AG09319 (cell line): ENCODE results near the gene SSNA1.

Experiments used
- DNase-seq: peaks from one replicate; pipeline ENCODE4 v3.0.0-alpha.2; 2010; ENCODE audit warnings: low read depth; ENCODE audit errors: extremely low read depth
- TF ChIP-seq, protein P1 (sequence below): IDR thresholded peaks from 2 replicates; pipeline ENCODE4 v1.5.1; 2011; ENCODE audit warnings: low read depth, mild to moderate bottlenecking, inconsistent platforms, low read length, moderate library complexity

The SSNA1 gene

DNA sequence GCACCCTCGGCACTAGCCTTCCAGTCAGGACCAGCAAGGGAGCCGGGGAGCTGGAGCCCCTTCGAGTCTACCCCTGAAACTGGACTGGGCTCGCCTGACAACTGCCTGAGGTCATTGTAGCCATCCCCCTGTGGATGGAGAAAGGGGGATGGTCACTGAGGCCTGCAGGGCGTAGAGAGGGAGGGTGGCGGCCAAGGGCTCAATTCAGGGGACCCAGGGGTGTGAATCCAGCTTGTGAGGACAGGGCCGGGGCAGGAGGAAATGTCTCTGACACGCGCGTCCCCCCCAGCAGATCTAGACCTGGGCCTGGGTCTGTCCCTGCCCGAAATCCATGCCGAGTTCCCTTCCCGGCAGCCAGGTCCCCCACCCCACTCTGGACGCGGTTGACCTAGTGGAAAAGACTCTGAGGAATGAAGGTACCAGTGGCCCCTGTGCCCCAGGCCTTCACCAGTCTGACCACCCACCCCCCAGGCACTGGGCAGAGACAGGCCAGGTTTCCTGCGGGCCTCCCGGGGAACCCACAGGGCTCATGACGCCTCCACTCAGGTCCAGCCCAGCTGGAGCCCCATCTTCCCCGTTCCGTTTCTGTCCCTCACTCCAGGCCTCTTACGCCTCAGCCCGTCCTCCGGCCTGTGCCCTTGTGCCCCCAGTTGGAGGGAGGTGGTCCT is 43.0 kb downstream of the SSNA1 start:
- DNase-seq = no peak
- TF ChIP-seq, protein P1, sequence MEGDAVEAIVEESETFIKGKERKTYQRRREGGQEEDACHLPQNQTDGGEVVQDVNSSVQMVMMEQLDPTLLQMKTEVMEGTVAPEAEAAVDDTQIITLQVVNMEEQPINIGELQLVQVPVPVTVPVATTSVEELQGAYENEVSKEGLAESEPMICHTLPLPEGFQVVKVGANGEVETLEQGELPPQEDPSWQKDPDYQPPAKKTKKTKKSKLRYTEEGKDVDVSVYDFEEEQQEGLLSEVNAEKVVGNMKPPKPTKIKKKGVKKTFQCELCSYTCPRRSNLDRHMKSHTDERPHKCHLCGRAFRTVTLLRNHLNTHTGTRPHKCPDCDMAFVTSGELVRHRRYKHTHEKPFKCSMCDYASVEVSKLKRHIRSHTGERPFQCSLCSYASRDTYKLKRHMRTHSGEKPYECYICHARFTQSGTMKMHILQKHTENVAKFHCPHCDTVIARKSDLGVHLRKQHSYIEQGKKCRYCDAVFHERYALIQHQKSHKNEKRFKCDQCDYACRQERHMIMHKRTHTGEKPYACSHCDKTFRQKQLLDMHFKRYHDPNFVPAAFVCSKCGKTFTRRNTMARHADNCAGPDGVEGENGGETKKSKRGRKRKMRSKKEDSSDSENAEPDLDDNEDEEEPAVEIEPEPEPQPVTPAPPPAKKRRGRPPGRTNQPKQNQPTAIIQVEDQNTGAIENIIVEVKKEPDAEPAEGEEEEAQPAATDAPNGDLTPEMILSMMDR = no peak

DNA sequence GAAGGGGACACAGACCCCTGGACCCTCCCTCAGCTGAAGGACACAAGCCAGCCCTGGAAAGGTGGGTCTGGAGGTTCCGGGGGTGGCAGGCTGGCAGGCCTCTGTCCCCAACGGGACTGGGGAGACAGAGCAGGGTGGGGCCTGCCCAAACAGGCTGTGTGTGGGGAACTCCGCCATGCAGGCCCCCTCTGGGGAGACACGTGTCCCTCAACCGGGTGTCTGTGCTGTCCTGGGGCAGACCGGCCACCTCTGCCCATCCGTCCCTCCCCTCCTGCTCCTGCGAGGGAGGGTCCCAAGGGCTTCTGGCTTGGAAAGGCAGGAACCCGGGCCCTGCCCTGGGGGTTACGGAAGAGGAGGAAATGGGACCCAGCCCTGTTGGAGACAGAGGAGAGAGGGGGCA is 43.6 kb downstream of the SSNA1 start:
- DNase-seq = no peak
- TF ChIP-seq, protein P1 = no peak

GRCh38 chr9:137232510-137232909 is 44.0 kb downstream of the SSNA1 start:
- TF ChIP-seq, protein P1 = no peak
- DNase-seq = no peak

GRCh38 chr9:137233143-137233980 is 44.9 kb downstream of the SSNA1 start:
- DNase-seq = no peak
- TF ChIP-seq, protein P1 = no peak

DNA sequence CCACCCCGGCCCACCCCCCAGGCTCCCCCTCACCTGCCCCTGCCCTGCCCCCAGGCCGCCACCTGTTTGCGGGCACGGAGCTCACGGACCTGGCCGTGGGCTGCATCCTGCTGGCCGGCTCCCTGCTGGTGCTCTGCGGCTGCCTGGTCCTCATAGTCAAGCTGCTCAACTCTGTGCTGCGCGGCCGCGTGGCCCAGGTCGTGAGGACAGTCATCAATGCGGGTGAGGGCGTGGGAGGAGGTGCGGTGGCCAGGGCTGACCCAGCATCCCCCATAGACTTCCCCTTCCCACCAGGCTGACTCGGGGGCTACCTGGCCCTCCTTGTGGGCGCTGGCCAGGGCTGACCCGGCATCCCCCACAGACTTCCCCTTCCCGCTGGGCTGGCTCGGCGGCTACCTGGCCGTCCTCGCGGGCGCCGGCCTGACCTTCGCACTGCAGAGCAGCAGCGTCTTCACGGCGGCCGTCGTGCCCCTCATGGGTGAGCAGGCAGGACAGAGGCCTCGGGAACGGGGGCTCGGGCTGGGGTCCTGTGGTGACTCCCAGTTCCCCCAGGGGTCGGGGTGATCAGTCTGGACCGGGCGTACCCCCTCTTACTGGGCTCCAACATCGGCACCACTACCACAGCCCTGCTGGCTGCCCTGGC is 45.7 kb downstream of the SSNA1 start:
- no peak for DNase-seq
- TF ChIP-seq, protein P1 = no peak

DNA sequence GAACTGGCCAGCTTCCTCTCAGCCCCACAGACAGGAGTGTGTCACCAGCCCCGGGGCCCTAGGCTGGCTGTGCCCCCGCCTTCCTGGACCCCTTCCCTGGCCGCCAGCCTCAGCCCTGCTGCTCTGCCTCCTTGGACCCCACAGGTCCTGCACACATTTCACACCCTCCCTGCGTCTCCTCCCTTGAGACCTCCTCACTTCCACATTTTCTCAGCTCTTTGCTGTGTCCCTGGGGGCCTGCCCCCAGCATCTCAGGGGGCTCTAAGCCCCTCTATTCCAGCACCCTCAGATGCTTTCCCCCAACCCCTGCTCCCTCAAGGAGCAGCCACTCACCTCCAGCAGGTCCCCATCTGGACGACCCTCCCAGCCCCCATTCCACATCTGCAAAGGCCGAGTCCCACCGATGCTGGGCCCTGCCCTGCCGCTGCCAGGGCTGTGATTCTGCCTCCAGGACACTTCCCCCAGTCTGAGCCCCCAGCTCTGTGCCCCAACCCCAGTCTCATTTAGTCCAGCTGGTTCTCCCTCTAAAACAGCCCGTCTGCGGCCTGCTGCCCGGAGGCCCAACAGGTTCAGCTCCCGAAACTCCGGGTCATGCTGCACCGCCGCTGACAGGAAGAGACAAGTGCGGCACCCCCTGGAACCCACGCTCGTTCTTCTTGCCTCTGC is 46.4 kb downstream of the SSNA1 start:
- TF ChIP-seq, protein P1 = no peak

More for the DNA sequence above, 46.4 kb downstream of the SSNA1 start:
- no peak for DNase-seq
